Activated T-cell treated with anti-CD3 and anti-CD28 coated beads for 4 hours (primary cell): ENCODE results near the gene AK9.
A peak's percentile ranks its signal among the peaks of the same experiment; 100 is the strongest.
"Not testable (repeated sequence)": the region's sequence is repeated elsewhere in the genome, so short reads cannot be mapped to it uniquely, and the experiment has no call there.

Source experiments
- DNase-seq: peaks from one replicate; pipeline ENCODE4 v3.0.0-alpha.2; 2020

Gene AK9

GRCh38 chr6:109478222-109478805 lies 212.7 kb downstream of the AK9 start:
- no peak for DNase-seq

- DNase-seq = no peak
Measured at GRCh38 chr6:109477725-109478124, 213.3 kb downstream of the AK9 start.

GRCh38 chr6:109477184-109477583 lies 213.8 kb downstream of the AK9 start:
- DNase-seq = no peak

- DNase-seq = no peak
Measured at GRCh38 chr6:109475625-109476024, 215.4 kb downstream of the AK9 start.

- no peak for DNase-seq
Measured at GRCh38 chr6:109474995-109475394, 216.0 kb downstream of the AK9 start.

GRCh38 chr6:109473120-109473519 lies 217.9 kb downstream of the AK9 start:
- no peak for DNase-seq

- DNase-seq = no peak
Measured at GRCh38 chr6:109472132-109472995, 218.6 kb downstream of the AK9 start.

- DNase-seq = no peak
Measured at GRCh38 chr6:109471105-109471810, 219.7 kb downstream of the AK9 start.

- no peak for DNase-seq
Measured at GRCh38 chr6:109469591-109470189, 221.3 kb downstream of the AK9 start.

- no peak for DNase-seq
Measured at GRCh38 chr6:109467696-109468095, 223.3 kb downstream of the AK9 start.

- no peak for DNase-seq
Measured at GRCh38 chr6:109466212-109466923, 224.6 kb downstream of the AK9 start.

GRCh38 chr6:109465772-109466171 lies 225.2 kb downstream of the AK9 start:
- DNase-seq = no peak

- DNase-seq = no peak
Measured at GRCh38 chr6:109461733-109462526, 229.1 kb downstream of the AK9 start.

GRCh38 chr6:109461205-109461604 lies 229.8 kb downstream of the AK9 start:
- DNase-seq = not testable (repeated sequence)

GRCh38 chr6:109460161-109460829 lies 230.7 kb downstream of the AK9 start:
- DNase-seq = no peak

- peak; percentile 30 for DNase-seq
Measured at GRCh38 chr6:109458774-109459531, 232.0 kb downstream of the AK9 start.

GRCh38 chr6:109457562-109457996 lies 233.4 kb downstream of the AK9 start:
- DNase-seq = no peak

- DNase-seq = no peak
Measured at GRCh38 chr6:109456710-109457561, 234.1 kb downstream of the AK9 start.

GRCh38 chr6:109456111-109456583 lies 234.9 kb downstream of the AK9 start:
- DNase-seq = no peak
